HG03025 (cell line): ENCODE data around the gene RFC2.
"Not testable (repeated sequence)": the region's sequence is repeated elsewhere in the genome, so short reads cannot be mapped to it uniquely, and the experiment has no call there.

Experiments used
- ATAC-seq: cut with Tn5 transposase; IDR thresholded peaks from one replicate; pipeline ENCODE4 v1.9.1; 2021; ENCODE audit warnings: mild to moderate bottlenecking, moderate library complexity; ENCODE audit not compliant: unreplicated experiment, low FRiP score

The RFC2 gene

DNA sequence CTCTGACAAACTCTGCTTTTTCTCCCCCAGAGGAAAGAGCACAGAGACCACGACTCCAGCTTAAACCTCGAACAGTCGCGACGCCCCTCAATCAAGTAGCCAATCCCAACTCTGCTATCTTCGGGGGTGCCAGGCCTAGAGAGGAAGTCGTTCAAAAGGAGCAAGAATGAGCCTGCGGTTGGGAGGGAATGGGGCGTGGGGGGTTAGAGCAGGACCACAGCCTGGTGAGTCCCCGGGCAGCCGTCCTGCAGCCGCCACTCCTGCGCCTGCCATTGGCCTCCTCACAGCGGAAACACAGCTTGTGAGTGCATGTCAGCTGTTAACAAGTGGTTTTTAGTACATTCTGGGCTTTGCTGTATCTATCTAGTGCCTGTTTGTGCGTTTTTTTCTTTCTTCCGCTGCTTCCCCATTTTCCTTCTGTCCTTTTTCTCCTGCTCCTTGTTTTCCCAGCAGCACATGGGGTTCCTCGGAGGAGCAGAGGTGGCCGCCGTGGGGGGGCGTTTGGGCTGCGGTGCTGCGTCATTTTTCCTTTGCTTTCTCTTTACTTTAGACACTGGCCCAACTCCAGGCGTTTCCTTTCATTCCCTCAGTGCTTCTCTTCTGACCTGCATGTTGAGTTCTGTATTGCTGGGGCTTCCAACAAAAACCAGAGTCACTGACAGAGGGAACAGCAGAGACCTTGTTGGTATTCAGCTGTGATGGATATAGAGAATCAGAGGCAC, 58.9 kb downstream of the RFC2 start:
- ATAC-seq, result not testable (repeated sequence)

- no peak for ATAC-seq
Measured at GRCh38 chr7:74194686-74195085, 59.5 kb downstream of the RFC2 start.

- ATAC-seq, result no peak
Measured at GRCh38 chr7:74193913-74194312, 60.3 kb downstream of the RFC2 start.

GRCh38 chr7:74193054-74193453, 61.1 kb downstream of the RFC2 start:
- ATAC-seq, result no peak

DNA sequence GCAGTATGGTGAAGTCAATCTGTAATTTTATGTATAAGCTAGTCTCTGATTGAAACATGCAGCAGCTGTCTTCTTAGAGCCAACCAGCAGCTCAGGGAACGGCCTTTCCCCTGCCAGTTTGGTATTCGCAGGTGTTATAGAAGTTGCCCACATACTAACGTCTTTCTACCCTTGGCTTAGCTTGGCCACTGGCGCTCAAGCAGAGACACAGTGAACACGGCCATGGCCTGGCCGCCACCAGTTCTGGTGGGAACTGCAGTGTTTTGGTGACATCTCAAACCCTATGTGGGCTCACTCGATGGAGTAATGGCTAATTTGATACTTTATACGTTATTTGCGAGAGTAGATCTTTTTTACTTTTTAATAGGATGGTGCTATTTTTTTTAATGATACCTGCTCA, 63.0 kb downstream of the RFC2 start:
- no peak for ATAC-seq

DNA sequence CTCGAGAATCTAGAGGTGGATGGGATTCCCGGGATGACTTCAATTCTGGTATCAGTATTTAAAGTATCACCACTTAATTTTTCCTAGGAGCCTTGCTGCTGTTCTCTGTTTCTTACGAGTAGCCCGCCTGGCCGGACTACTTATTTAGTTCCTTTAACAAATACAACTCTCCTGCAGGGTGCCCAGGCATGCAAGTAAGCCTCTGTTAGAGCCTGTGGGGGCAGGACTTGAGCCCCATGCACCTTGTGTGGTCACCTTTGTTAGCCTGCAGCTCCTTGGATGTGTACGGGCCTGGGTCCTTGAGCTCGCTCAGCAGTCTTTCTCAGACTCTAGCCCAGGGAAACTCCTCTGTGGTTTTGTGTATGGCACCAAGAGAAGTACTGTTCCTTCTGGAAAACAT, 63.9 kb downstream of the RFC2 start:
- ATAC-seq, result no peak

DNA sequence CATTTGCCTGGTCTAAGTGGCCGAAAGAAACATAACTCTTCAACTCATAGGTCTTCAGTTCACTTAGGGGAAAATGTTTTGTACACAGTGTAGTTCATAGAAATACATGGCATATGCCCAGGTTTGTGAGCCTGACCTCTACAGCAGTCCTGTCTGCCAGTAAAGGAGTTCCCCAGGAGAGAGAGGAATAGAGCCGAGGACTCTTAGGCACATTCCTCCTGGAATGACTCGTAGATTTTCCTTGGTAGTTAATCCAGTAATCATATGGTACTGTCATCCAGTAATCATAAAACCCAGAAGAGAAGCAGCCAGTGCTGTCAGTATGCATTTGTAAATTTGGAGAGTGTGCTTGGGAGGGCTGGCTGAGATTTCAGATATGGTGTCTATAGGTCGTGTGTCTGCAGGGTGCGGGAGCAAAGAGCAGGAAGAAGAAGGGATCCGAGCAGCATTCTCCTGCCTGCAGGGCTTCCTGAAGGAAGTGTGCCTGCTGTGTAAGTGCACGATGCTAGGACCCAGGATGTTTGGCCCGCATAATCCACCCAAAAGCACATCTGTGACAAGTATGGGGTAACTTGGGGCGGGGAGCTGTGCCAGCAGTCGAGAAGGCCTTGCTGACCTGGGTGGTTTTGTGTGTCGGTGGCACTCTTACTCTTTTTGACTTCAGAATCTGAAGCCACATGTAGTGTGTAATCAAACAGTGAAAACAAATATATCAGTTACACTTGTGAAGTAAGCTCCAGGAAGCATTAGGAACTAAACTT, 66.1 kb downstream of the RFC2 start:
- no peak for ATAC-seq

DNA sequence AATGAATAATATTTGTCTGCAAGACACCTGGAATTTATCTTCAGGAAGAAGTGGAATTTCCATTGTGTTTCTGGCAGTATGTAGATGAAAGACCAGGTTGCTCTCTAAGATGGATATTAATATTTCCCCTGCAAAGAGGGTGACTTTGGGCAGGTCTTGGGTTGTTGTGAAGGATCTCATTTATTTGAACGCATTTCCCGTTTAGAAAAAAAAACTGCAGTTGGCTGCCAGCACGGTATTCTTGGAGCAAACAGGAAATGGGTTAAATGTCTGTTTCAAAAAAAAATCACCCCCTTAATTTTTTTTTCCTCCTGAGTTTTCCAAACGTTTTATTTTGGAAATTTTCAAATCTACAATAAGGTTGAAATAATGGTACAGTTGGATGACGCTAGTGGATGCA, 68.6 kb downstream of the RFC2 start:
- ATAC-seq, result no peak

DNA sequence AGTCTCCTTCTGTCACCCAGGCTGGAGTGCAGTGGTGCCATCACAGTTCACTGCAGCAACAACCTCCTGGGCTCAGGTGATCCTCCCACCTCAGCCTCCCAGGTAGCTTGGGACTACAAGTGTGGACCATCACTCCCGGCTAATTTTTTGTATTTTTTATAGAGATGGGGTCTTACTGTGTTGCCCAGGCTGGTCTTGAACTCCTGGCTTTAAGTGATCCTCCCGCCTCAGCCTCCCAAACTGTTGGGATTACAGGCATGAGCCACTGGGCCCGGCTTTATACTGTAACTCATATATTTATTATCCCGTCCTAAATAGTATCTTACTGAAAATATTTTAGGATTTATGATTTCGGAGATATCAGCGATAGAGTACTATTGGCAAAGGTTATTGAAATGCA, 69.2 kb downstream of the RFC2 start:
- ATAC-seq, result no peak

DNA sequence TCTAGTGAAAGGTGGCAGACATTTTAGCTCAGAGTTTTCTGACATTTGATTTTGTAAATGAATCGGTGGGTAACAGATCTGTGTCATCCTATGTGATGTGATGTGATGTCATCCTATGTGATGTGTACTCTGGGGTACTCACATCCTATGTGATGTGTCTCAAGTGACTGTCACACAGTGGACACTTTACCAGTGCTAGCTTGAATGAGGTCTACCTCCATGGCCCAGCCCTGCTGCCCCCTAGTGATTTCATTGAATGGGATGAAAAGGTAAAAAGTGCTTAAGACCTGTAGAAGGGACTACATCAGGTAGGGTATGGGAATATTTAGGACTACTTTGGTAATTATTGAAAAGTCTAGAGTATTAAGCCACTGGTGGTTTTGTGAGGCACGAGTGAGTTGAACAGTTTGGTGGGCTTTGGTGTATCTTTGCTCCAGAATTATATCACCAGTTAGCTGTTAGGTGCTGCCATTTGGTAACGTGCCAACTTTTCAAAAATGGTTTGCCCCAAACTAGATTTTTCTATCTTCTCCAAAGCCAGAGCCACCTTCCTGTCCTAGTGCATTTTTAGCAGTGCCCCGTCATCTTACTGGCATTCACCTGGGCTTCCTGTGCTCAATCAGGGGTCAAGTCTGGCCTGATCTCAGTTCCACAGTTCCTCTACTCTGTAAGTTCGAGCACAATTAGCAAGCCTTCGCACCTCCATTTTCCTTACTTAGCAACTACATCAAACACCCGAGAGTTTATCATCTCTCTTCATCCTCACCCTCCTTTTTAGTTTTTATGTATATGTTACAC, 70.3 kb downstream of the RFC2 start:
- ATAC-seq, result no peak

- ATAC-seq, result no peak
Measured at GRCh38 chr7:74183142-74183541, 71.1 kb downstream of the RFC2 start.

DNA sequence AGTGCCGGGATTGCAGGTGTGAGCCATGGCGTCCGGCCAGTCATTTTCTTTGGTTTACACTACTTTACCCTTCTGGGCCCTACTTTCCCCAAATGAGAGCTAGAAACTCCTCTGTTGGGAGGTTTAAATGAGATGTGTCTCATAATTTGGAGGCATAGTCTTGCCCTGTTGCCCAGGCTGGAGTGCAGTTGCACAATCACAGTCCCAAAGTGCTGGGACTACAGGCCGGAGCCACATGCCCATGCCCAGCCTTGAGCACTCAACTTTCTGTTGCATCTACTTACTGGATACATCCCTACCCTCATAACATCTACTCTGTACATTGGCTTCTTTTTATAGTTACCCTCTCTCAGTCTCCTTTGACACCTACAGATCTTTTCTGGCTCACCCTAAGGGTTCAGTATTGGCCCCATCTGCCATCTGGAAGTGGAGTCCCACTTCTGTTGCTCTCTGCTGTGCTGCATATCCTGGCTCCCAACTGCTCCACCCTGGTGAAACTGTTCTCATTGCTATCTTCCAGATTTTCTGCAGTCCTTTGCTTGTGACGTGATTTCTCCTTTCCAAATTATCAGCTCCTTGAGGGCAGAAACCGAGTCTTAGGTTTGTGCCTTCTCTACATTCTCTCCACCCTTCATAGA, 71.6 kb downstream of the RFC2 start:
- no peak for ATAC-seq

DNA sequence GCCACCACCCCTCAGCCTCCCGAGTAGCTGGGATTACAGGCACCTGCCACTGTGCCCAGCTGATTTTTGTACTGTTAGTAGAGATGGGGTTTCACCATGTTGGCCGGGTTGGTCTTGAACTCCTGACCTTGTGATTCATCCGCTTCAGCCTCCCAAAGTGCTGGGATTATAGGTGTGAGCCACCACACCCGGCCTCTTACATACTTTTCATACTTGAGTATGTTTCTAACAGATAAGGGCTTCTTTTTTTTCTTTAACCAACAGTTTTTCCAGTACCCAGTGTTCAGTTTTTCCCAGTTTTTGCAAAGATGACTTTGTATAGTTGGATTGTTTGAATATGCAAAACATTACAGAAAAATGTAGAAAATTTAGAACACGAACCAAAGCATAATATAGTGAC, 72.4 kb downstream of the RFC2 start:
- no peak for ATAC-seq
